ENCODE data around the gene MAGOH. TPM values are rescaled to one million over a fixed set of nuclear protein-coding genes. Genes with fewer than 3 reads are reported as not detected.
"Not testable (repeated sequence)": the region's sequence is repeated elsewhere in the genome, so short reads cannot be mapped to it uniquely, and the experiment has no call there.

MAGOH gene
- total RNA-seq, 2 donors from 2014 or later, result 65.2 TPM

DNA sequence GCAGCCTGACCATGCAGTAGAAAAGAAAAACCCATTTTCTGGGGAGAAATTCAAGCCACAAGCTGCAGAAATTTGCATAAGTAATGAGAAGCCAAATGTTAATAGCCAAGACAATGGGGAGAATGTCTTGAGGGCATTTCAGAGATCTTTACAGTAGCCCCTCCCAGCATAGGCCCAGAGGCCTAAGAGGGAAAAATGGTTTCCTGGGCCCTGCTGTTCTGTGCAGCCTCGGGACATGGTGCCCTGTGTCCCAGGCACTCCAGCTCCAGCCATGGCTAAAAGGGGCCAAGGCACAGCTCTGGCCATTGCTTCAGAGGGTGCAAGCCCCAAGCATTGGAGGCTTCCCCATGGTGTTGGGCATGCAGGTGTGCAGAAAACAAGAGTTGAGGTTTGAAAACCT is 32.8 kb downstream of the MAGOH start:
- H3K4me3 Mint-ChIP-seq; DNase-seq; H3K27me3 Mint-ChIP-seq (ENCODE audit: low read depth); H3K4me1 Mint-ChIP-seq (ENCODE audit: low read depth); H3K27ac Mint-ChIP-seq; ATAC-seq (replicated peaks in 1 of 2): not testable (repeated sequence)
- Mint-ChIP-seq H3K9me3 (peaks cover 7 to 11% of the 10 kb centered on the region in 2 donors), H3K36me3 (ENCODE audit: insufficient read depth in 2 of 2) (peaks cover 33 to 55% of the 10 kb centered on the region in 2 donors)

DNA sequence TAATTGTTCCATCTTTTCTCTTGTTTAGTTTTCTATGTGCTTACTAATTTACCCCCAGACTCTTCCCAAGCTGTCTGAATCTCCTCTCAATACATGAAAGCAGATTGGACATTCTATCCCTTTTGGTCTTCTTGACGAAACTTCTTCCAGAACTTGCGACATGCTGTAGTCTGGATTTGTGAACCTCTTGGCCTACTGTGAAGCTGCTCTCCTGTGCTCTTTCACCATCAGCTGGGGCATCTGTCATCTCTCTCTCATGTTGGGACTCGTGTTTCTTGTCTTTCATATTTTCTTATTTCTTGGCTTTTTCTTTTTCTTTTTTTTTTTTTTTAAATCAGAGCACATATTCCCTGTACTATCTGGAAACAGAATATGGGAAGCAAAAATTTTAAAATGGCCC is 34.9 kb downstream of the MAGOH start:
- DNase-seq (no peak), ATAC-seq (replicated peaks in 1 of 2) (no peak)
- Mint-ChIP-seq H3K36me3 (ENCODE audit: insufficient read depth in 2 of 2) (peaks cover 32 to 49% of the 10 kb centered on the region in 2 donors), H3K4me3 (no peak overlapping the region), H3K4me1 (ENCODE audit: low read depth) (peaks cover under 1% of the 10 kb centered on the region), H3K27ac (no peak overlapping the region), H3K27me3 (ENCODE audit: low read depth) (no peaks in the 10 kb centered on the region), H3K9me3 (peaks cover 7 to 11% of the 10 kb centered on the region in 2 donors)

DNA sequence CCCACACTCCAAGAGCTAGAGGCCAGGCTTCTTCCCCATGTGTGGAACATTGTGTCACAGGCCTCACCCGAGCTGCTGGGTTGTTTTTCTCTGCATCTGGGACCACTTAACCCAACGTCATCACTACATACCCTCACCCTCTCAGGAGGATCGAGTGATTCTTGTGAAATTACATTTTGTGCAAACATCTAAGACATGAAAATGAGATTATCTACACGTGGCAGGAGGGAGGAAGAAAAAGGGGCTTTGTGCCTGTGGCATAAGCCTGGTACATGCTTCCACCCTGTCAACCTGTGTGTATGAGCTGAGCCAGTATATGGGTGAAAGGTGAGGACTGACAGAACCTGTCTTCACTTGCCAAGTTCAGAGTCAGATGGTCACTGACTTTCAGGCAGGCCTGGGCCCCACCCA is 40.1 kb downstream of the MAGOH start:
- Mint-ChIP-seq H3K36me3 (ENCODE audit: insufficient read depth in 2 of 2) (peaks cover 16 to 21% of the 10 kb centered on the region in 2 donors), H3K9me3 (no peaks in the 10 kb centered on the region), H3K4me1 (ENCODE audit: low read depth) (peaks cover 26% of the 10 kb centered on the region), H3K27ac (peak overlapping the region; percentile 96), H3K4me3 (peak overlapping the region; percentile 90 to 96), H3K27me3 (ENCODE audit: low read depth) (no peaks in the 10 kb centered on the region)
- no peak for ATAC-seq (replicated peaks in 1 of 2)
- DNase-seq, result no peak

DNA sequence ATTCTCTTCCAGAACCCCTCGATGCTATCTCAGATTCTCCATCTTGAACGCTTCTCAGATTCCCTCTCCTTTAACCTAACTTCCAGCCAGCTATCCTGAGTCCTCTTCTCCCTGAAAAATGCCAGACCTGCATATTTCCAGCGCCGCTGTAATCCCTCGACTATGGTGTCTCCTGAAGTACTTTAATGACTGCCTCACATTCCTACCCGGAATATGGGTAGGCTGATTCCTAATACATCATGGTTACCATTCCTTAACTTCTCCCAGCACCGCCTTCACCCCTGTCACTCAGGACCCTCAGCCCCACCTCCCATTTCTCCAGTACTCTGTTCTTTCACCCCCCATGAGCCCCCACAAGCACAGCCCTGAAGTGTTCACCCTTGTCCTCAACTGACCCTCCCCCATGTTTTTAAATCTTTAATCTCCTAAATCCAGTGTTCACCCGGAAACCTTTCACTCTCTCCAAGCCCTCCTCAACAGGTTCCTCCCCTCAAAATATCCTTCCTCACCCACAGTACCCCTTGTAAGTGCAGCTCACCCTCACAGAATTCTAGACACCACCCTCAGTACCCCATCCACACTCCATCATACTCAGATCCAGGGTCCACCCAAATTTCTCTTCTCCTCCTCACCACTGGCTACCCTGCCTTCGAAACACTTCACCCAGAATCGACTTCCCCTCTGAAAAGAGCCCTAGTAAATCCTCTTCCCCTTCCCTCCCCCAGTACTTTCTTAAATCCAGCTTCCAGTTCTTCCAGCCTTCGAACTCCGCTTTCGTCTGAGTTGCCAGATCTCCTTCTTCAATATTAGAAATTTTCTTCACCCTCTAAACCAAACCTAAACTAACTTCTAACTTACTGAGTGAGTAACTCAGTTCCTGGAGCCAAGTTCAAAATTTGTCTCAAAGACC is 40.8 kb downstream of the MAGOH start:
- no peaks in the 10 kb centered on the region for H3K9me3 Mint-ChIP-seq
- DNase-seq, result no peak
- H3K27ac Mint-ChIP-seq, result peak overlapping the region; percentile 96
- peaks cover 13 to 14% of the 10 kb centered on the region in 2 donors for H3K36me3 Mint-ChIP-seq (ENCODE audit: insufficient read depth in 2 of 2)
- H3K27me3 Mint-ChIP-seq (ENCODE audit: low read depth), result no peaks in the 10 kb centered on the region
- H3K4me3 Mint-ChIP-seq, result peak overlapping the region; percentile 90 to 96
- H3K4me1 Mint-ChIP-seq (ENCODE audit: low read depth), result peaks cover 26% of the 10 kb centered on the region
- ATAC-seq (replicated peaks in 1 of 2), result no peak

DNA sequence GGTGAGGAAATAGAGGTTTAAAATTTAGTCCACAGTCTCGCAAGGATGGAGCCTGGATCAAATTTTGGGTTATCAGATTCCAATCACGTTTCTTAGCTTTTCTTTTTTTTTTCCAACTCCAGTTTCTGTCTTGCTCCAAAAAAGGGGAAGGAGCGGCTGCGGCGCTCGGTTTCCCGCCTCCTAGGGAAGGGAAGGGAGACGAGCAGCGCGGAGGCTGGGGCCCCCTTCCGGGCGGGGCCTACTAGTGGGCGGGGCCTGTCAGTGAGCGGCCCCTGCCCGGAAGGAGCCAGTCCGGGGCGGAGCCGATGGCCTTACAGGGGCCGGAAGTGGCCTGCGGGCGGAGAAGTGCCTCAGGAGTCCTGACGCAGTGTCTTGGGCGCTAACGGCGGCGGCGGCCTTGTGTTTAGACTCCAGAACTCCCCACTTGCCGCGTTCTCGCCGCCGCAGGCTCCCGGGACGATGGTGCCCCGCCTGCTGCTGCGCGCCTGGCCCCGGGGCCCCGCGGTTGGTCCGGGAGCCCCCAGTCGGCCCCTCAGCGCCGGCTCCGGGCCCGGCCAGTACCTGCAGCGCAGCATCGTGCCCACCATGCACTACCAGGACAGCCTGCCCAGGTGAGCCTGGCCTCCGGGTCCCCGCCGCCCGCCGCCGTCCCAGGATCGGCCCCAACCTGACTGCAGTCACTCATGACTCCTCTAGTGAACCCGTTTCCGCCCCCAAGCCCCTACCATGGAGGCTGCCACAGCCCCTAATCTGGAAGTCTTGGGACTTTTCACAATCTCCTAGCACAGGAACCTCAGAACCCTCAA is 41.6 kb downstream of the MAGOH start, which contains the start of gene CPT2:
Gene CPT2 (plus strand): TSS at position 340 of the 806 bp plus-strand sequence. CDS start 120 bp downstream, at position 460.
- H3K4me3 Mint-ChIP-seq, result peak within 1 kb of the TSS; percentile 90 to 96
- no peaks in the 10 kb centered on the region for H3K9me3 Mint-ChIP-seq
- ATAC-seq (replicated peaks in 1 of 2) (peak; percentile 100), DNase-seq (peak; percentile 97)
- peaks cover 11 to 13% of the 10 kb centered on the region in 2 donors for H3K36me3 Mint-ChIP-seq (ENCODE audit: insufficient read depth in 2 of 2)
- peaks cover 26% of the 10 kb centered on the region for H3K4me1 Mint-ChIP-seq (ENCODE audit: low read depth)
- H3K27me3 Mint-ChIP-seq (ENCODE audit: low read depth), result no peaks in the 10 kb centered on the region
- peak within 1 kb of the TSS; percentile 98 for H3K27ac Mint-ChIP-seq

DNA sequence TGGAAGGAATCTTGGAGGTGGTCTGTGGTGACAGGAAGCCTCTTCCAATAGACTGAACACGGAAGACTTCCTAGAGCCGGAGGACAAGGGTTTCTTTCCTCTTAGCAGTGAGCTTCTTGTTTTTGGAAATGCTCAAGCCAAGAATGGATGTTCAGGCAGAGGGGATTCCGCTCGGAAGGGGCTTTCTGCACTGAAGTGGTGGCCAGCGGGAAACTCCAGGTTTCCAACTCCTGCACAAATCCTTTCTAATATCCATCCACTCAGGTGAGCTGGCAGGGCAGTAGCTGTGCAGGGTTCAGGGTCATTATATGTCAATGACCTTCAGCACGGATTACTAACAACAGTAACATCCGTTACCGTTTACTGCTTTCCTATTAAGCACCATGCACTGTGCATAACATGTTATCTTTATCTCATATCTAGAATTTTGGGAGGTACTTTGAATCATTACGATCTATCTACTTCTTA is 42.3 kb downstream of the MAGOH start:
- Mint-ChIP-seq H3K9me3 (no peaks in the 10 kb centered on the region), H3K36me3 (ENCODE audit: insufficient read depth in 2 of 2) (peaks cover 11 to 13% of the 10 kb centered on the region in 2 donors), H3K27me3 (ENCODE audit: low read depth) (no peaks in the 10 kb centered on the region), H3K4me3 (peak overlapping the region; percentile 90 to 96), H3K4me1 (ENCODE audit: low read depth) (peaks cover 26% of the 10 kb centered on the region), H3K27ac (peak overlapping the region; percentile 98)
- ATAC-seq (replicated peaks in 1 of 2) (peak; percentile 22 to 42), DNase-seq (no peak)

DNA sequence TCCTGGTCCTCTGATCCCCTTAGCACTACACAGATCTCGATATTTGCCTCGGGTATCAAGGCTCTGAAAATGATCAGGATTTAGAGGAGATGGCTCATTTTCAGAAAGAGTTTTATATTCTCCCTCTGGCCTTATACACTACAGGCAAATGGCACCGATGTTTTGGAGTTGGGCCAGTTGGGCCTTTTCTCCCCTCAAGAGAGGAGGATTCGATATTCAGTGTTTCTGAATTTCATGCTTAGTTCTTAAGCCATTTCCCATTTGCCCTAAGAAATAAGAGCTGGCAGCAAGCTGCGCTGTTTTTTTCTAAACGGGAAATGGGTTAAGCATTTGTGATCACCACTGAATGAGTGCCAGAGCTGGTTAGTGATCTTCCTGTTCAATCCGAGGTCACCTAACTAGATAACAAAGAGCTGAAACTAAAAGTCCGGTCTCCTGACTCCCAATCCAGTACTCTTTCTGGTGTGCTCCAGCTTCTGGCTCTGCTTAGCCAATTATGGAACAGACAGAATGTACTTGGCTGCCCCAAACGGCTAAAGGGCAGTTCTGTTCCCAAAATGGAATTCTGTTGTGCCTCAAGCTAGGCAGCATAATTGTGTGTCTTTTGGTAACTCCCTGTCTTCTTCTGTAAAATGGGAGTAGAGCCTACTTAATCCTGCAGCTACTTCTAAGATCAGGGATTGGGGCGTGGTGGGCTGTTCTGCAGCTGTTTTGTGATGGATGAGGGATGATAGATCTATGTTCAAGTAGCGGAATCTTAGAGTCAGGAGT is 42.9 kb downstream of the MAGOH start:
- Mint-ChIP-seq H3K27ac (no peak overlapping the region), H3K36me3 (ENCODE audit: insufficient read depth in 2 of 2) (peaks cover 11 to 13% of the 10 kb centered on the region in 2 donors), H3K4me1 (ENCODE audit: low read depth) (peaks cover 26% of the 10 kb centered on the region), H3K4me3 (peak overlapping the region; percentile 90 to 96), H3K27me3 (ENCODE audit: low read depth) (no peaks in the 10 kb centered on the region), H3K9me3 (no peaks in the 10 kb centered on the region)
- DNase-seq (no peak), ATAC-seq (replicated peaks in 1 of 2) (no peak)

DNA sequence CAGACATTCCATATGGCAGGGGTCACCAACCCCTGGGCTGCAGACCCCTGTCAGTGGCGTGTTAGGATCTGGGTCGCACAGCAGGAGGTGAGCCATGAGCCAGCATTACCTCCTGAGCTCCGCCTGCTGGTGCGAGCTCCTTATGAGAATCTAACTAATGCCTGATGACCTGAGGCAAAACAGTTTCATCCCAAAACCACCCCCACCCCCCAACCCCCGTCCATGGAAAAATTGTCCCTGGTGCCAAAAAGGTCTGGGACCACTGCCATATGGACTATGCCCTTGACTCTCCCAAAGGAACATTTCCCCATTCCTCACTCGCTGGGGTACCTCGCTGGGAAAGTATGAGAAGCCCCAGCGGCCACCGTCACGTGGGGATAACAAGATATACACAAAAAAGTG is 48.1 kb downstream of the MAGOH start:
- peaks cover 13% of the 10 kb centered on the region for H3K27me3 Mint-ChIP-seq (ENCODE audit: low read depth)
- no peaks in the 10 kb centered on the region for H3K9me3 Mint-ChIP-seq
- no peaks in the 10 kb centered on the region for H3K36me3 Mint-ChIP-seq (ENCODE audit: insufficient read depth in 2 of 2)
- DNase-seq (no peak), ATAC-seq (replicated peaks in 1 of 2) (no peak)
- H3K27ac Mint-ChIP-seq, result no peak overlapping the region
- H3K4me3 Mint-ChIP-seq, result no peak overlapping the region
- H3K4me1 Mint-ChIP-seq (ENCODE audit: low read depth), result peaks cover 3% of the 10 kb centered on the region

DNA sequence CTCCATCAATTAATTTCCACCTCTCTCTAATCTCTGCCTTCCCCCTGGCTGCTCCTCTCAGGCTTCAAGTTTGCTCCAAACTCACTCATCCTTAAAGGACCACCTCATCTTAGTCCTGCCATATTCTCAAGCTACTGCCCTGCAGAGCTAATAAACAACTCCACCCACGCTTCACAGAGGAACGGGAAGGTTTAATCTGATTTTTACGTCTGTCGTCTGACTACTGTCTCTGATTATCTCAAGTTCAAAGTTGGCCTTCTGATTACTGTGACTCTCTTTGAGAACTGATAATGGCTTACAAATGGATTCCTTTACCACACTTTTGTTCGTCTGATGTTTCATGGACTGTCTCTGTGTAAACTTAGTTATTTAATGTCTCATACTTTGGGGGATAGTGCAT is 49.3 kb downstream of the MAGOH start:
- peaks cover 13% of the 10 kb centered on the region for H3K27me3 Mint-ChIP-seq (ENCODE audit: low read depth)
- no peak overlapping the region for H3K27ac Mint-ChIP-seq
- H3K4me1 Mint-ChIP-seq (ENCODE audit: low read depth), result peaks cover 3% of the 10 kb centered on the region
- no peak overlapping the region for H3K4me3 Mint-ChIP-seq
- H3K9me3 Mint-ChIP-seq, result no peaks in the 10 kb centered on the region
- H3K36me3 Mint-ChIP-seq (ENCODE audit: insufficient read depth in 2 of 2), result no peaks in the 10 kb centered on the region
- DNase-seq (no peak), ATAC-seq (replicated peaks in 1 of 2) (no peak)

DNA sequence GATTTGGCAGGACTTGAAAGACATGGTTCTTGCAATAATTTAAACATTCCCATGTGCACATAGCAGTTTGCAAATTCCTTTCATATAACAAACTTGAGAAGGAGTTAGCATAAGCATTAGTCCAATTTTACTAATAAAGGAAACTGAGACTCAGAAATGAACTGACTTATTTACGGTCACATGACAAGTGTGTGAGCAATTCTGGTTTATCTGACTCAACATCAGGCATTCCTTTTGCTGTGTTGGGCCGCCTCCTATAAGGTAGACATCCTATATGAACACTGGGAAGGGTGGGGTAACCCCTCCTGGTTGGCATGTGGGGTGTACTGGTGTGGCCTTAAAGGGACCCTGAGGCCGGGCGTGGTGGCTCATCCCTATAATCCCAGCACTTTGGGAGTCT is 50.2 kb downstream of the MAGOH start:
- Mint-ChIP-seq H3K27ac (no peak overlapping the region), H3K4me1 (ENCODE audit: low read depth) (peaks cover 3% of the 10 kb centered on the region), H3K9me3 (no peaks in the 10 kb centered on the region), H3K4me3 (no peak overlapping the region), H3K36me3 (ENCODE audit: insufficient read depth in 2 of 2) (no peaks in the 10 kb centered on the region), H3K27me3 (ENCODE audit: low read depth) (peaks cover 13% of the 10 kb centered on the region)
- ATAC-seq (replicated peaks in 1 of 2) (no peak), DNase-seq (no peak)

DNA sequence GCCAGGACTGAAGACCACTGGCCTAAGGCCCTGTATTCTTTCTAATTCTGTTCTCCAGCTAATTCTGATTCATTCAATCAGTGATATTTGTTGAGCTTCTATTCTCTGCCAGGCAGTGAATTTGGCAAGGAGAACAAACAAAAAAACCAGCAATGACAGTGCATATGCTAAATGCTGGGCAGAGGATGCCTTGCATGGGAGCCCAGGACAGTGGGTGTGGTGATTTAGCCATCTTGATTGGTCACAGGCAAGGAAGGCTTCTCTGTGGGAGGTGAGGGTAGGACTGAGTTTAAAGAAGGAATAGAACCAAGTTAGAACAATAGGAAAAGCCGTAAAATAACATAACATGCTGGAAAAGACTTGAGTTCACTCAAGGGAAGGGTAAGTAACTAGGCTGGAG is 50.9 kb downstream of the MAGOH start:
- Mint-ChIP-seq H3K36me3 (ENCODE audit: insufficient read depth in 2 of 2) (no peaks in the 10 kb centered on the region), H3K27ac (no peak overlapping the region), H3K4me3 (no peak overlapping the region), H3K4me1 (ENCODE audit: low read depth) (peaks cover 3% of the 10 kb centered on the region), H3K27me3 (ENCODE audit: low read depth) (peaks cover 13% of the 10 kb centered on the region), H3K9me3 (no peaks in the 10 kb centered on the region)
- ATAC-seq (replicated peaks in 1 of 2) (no peak), DNase-seq (no peak)

DNA sequence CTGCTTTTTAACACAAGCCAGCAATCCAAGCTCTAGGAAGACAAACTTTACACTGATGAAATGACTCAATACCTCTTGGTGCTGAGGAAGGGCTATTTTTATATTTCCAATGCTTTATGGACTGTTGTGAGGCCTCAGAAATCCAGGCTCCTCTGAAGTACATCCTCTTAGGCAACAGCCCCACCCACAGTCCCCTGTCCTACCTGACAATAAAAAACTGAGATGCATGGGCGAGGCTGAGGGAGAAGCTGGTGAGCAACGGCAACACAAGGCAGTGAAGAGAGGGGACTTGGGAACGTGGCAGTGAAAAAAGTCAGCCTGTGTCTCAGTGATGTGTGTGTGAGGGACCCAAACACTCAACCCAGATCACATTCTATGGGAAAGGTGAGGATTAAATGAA is 51.8 kb downstream of the MAGOH start:
- Mint-ChIP-seq H3K36me3 (ENCODE audit: insufficient read depth in 2 of 2) (no peaks in the 10 kb centered on the region), H3K27me3 (ENCODE audit: low read depth) (peaks cover 13% of the 10 kb centered on the region), H3K27ac (no peak overlapping the region), H3K9me3 (no peaks in the 10 kb centered on the region), H3K4me3 (no peak overlapping the region), H3K4me1 (ENCODE audit: low read depth) (peaks cover 3% of the 10 kb centered on the region)
- DNase-seq (no peak), ATAC-seq (replicated peaks in 1 of 2) (no peak)
